ENCODE data around the gene ITGBL1. TPM values are rescaled to one million over a fixed set of nuclear protein-coding genes. Genes with fewer than 3 reads are reported as not detected.

ITGBL1 gene
- total RNA-seq, 1 experiment from 2014 or later = not detected

- ChIA-PET POLR2A (no interaction called here), CTCF (no interaction called here)
- H3K4me3 ChIP-seq (ENCODE audit: low read depth, low read length) = no peak overlapping the region
- H3K4me1 Mint-ChIP-seq (ENCODE audit: low read depth, unreplicated experiment) = no peaks in the 10 kb centered on the region
- no TSS peak for BruUV-seq (replicated peaks)
- H3K27ac Mint-ChIP-seq (ENCODE audit: unreplicated experiment) = no peak overlapping the region
- DNase-seq = no peak
- no peaks in the 10 kb centered on the region for H3K9me3 ChIP-seq
- H3K4me3 Mint-ChIP-seq (ENCODE audit: unreplicated experiment) = no peak overlapping the region
- no peaks in the 10 kb centered on the region for H3K36me3 Mint-ChIP-seq (ENCODE audit: insufficient read depth, unreplicated experiment)
- H3K27me3 Mint-ChIP-seq (ENCODE audit: insufficient read depth, unreplicated experiment) = peaks cover 10% of the 10 kb centered on the region
- H3K4me1 ChIP-seq = no peaks in the 10 kb centered on the region
- H3K9me3 Mint-ChIP-seq (ENCODE audit: unreplicated experiment) = no peaks in the 10 kb centered on the region
- no peak for TF ChIP-seq CTCF (IDR thresholded peaks at IDR 0.05; ENCODE audit: insufficient read depth in 1 of 2, low read depth in 1 of 2, low read length in 1 of 2, severe bottlenecking in 1 of 2, unreplicated experiment in 1 of 2)
- no peaks in the 10 kb centered on the region for H3K36me3 ChIP-seq (ENCODE audit: control insufficient read depth, insufficient read depth, low read length)
- no peaks in the 10 kb centered on the region; the same call in 1 of the 2 replicates for H3K27me3 ChIP-seq (replicated peaks; ENCODE audit: control insufficient read depth, insufficient read depth, low read length)
- intact Hi-C loops (cut with micrococcal nuclease; ENCODE audit: unreplicated experiment) = no loop called here
Measured at GRCh38 chr13:101691341-101691860, 238.9 kb downstream of the ITGBL1 start.

DNA sequence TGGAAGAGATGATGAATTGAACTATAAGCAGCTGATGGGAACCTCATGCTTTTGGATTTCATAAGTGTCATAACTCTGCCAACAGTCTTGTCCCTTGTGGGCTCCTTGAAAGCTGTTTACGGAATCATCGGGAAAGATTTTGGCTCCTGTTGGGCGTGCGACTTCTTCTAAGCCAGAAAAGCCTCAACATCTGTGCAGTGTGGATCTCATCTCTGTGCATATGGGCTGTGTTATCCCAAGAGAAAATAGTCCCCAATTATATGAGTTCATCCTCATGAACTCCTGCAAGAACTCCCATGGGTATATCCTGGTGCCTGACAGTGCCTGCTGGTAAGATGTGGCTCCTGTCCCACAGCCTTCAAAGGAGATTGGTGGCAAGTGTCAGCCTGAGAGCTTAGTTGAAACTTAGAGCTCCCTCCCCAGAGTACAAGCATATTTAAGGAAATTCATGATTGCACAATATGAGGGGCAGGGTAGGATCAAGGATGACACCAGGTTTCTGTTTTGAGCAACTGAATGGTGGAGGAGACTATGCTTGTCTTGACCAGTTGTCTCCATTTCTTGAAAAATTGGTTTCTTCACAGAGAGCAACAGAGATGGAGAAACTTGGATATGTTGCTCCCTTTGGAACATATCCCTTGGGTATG, 243.5 kb downstream of the ITGBL1 start:
- no peaks in the 10 kb centered on the region for H3K9me3 ChIP-seq
- H3K36me3 ChIP-seq (ENCODE audit: control insufficient read depth, insufficient read depth, low read length) = no peaks in the 10 kb centered on the region
- no peak overlapping the region for H3K4me3 ChIP-seq (ENCODE audit: low read depth, low read length)
- Mint-ChIP-seq H3K36me3 (ENCODE audit: insufficient read depth, unreplicated experiment) (no peaks in the 10 kb centered on the region), H3K27ac (ENCODE audit: unreplicated experiment) (no peak overlapping the region), H3K27me3 (ENCODE audit: insufficient read depth, unreplicated experiment) (peaks cover 18% of the 10 kb centered on the region), H3K4me1 (ENCODE audit: low read depth, unreplicated experiment) (no peaks in the 10 kb centered on the region), H3K4me3 (ENCODE audit: unreplicated experiment) (no peak overlapping the region), H3K9me3 (ENCODE audit: unreplicated experiment) (no peaks in the 10 kb centered on the region)
- H3K27me3 ChIP-seq (replicated peaks; ENCODE audit: control insufficient read depth, insufficient read depth, low read length) = no peaks in the 10 kb centered on the region
- no peak for TF ChIP-seq CTCF (IDR thresholded peaks at IDR 0.05; ENCODE audit: insufficient read depth in 1 of 2, low read depth in 1 of 2, low read length in 1 of 2, severe bottlenecking in 1 of 2, unreplicated experiment in 1 of 2)
- H3K4me1 ChIP-seq = no peaks in the 10 kb centered on the region
- intact Hi-C loops (cut with micrococcal nuclease; ENCODE audit: unreplicated experiment) = no loop called here
- DNase-seq = no peak
- POLR2A ChIA-PET = interaction anchor here (0.5 kb wide), 1 partner anchor 28 kb away, joined by 4 read pairs; no protein-coding TSS in a partner anchor
- no TSS peak for BruUV-seq (replicated peaks)
- CTCF ChIA-PET = no interaction called here

DNA sequence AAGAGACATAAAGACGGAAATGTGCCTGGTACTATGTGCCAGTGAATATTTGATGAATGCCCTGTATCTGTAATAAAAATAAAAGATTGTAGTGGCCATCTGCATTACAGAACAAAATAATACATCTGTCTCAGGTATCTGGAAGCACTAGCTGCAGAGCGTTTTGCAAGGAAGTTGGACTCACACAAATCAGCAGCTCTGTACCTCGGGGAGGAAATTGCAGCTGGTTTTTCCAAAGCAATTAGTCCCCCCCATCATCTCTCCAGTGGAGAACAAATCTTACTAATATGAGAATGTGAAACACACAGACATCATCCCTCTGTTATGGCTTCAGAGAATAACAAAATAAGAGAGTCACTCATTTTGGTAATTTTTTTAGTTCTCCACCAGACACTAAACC, 245.3 kb downstream of the ITGBL1 start:
- Mint-ChIP-seq H3K27ac (ENCODE audit: unreplicated experiment) (no peak overlapping the region), H3K36me3 (ENCODE audit: insufficient read depth, unreplicated experiment) (no peaks in the 10 kb centered on the region), H3K4me3 (ENCODE audit: unreplicated experiment) (no peak overlapping the region), H3K9me3 (ENCODE audit: unreplicated experiment) (no peaks in the 10 kb centered on the region), H3K27me3 (ENCODE audit: insufficient read depth, unreplicated experiment) (peaks cover 18% of the 10 kb centered on the region), H3K4me1 (ENCODE audit: low read depth, unreplicated experiment) (no peaks in the 10 kb centered on the region)
- no peaks in the 10 kb centered on the region for H3K27me3 ChIP-seq (replicated peaks; ENCODE audit: control insufficient read depth, insufficient read depth, low read length)
- no TSS peak for BruUV-seq (replicated peaks)
- DNase-seq = no peak
- no peaks in the 10 kb centered on the region for H3K4me1 ChIP-seq
- no peaks in the 10 kb centered on the region for H3K9me3 ChIP-seq
- intact Hi-C loops (cut with micrococcal nuclease; ENCODE audit: unreplicated experiment) = no loop called here
- H3K4me3 ChIP-seq (ENCODE audit: low read depth, low read length) = no peak overlapping the region
- CTCF ChIA-PET = no interaction called here
- TF ChIP-seq CTCF (IDR thresholded peaks at IDR 0.05; ENCODE audit: insufficient read depth in 1 of 2, low read depth in 1 of 2, low read length in 1 of 2, severe bottlenecking in 1 of 2, unreplicated experiment in 1 of 2) = no peak
- no peaks in the 10 kb centered on the region for H3K36me3 ChIP-seq (ENCODE audit: control insufficient read depth, insufficient read depth, low read length)
- POLR2A ChIA-PET = no interaction called here

Data from Caco-2 (cell line).